Panc1 (cell line): ENCODE data around the gene KIAA1958. TPM values are rescaled to one million over a fixed set of nuclear protein-coding genes. Genes with fewer than 3 reads are reported as not detected.

Experiments
- ATAC-seq: fragments of 200-7000 bp; cut with Tn5 transposase; 2 replicates; pipeline ENCODE4 v1.9.1; 2020; ENCODE audit warnings: mild to moderate bottlenecking, moderate library complexity
- BruUV-seq: library from RNA; stranded (reverse); fragments of 400-500 nt; replicated peaks from 2 replicates; lab custom pipeline; 2021; lab: Mats Ljungman, UMichigan
- CTCF ChIA-PET: fragments of 300-600 bp; sonication (Branson Sonifier 250); formaldehyde crosslinking; loops from one replicate; lab custom pipeline; 2022; ENCODE audit warnings: antibody characterized with exemption; lab: Charles Lee
- POLR2A ChIA-PET: fragments of 300-600 bp; sonication (Branson Sonifier 250); formaldehyde crosslinking; loops from one replicate; lab custom pipeline; 2022; ENCODE audit warnings: antibody characterized with exemption; lab: Charles Lee
- DNase-seq: peaks from one replicate; pipeline ENCODE4 v3.0.0-alpha.2; 2010; ENCODE audit warnings: low read depth, low spot score
- H3K27ac ChIP-seq: 2 replicates; pipeline ENCODE4 v1.5.1; 2011; ENCODE audit warnings: mild to moderate bottlenecking, low read length, inconsistent platforms
- H3K27me3 ChIP-seq: fragments of 200-500 bp; sonication (Bioruptor generic); 2 replicates; pipeline ENCODE4 v1.6.0; 2014; ENCODE audit warnings: low read length, inconsistent platforms; ENCODE audit not compliant: control insufficient read depth, insufficient read depth
- H3K36me3 ChIP-seq: fragments of 200-500 bp; sonication (Bioruptor generic); 2 replicates; pipeline ENCODE4 v1.5.1; 2014; ENCODE audit warnings: inconsistent platforms, mild to moderate bottlenecking, low read length, moderate library complexity; ENCODE audit not compliant: control insufficient read depth, insufficient read depth
- H3K4me1 ChIP-seq: 2 replicates; pipeline ENCODE4 v1.5.1; 2011; ENCODE audit warnings: inconsistent platforms, mild to moderate bottlenecking, low read length, moderate library complexity; ENCODE audit not compliant: control insufficient read depth, insufficient read depth
- H3K4me3 ChIP-seq, 2 experiments: 2 replicates each; pipeline ENCODE4 v1.5.1; 2011 to 2012; ENCODE audit warnings: low read depth in 2 of 2, low read length in 2 of 2, mild to moderate bottlenecking in 2 of 2, inconsistent platforms in 1 of 2, moderate library complexity in 1 of 2
- H3K9me3 ChIP-seq: fragments of 200-500 bp; sonication (Bioruptor generic); 2 replicates; pipeline ENCODE4 v1.5.1; 2014; ENCODE audit warnings: low read depth, mild to moderate bottlenecking, inconsistent platforms, low read length, moderate library complexity; ENCODE audit not compliant: control insufficient read depth, insufficient read depth
- CTCF ChIP-seq: fragments of 450-650 bp; IDR thresholded peaks from 2 replicates; pipeline ENCODE4 v1.5.1; 2017; ENCODE audit warnings: mild to moderate bottlenecking
- POLR2AphosphoS5 ChIP-seq: IDR thresholded peaks from 2 replicates; pipeline ENCODE4 v1.6.1; 2012; ENCODE audit warnings: mild to moderate bottlenecking, low read depth, low read length, moderate library complexity
- REST ChIP-seq, 2 experiments: IDR thresholded peaks; 2 replicates each; pipeline ENCODE4 v1.6.1; 2011 to 2012; ENCODE audit warnings: low read depth in 2 of 2, control low read depth in 1 of 2, low read length in 1 of 2, mild to moderate bottlenecking in 1 of 2, moderate library complexity in 1 of 2; ENCODE audit not compliant: insufficient read depth in 1 of 2
- SIN3A ChIP-seq: IDR thresholded peaks from 2 replicates; pipeline ENCODE4 v1.6.1; 2012; ENCODE audit warnings: low read depth, mild to moderate bottlenecking, low read length, moderate library complexity, borderline replicate concordance; ENCODE audit not compliant: insufficient read depth
- TCF7L2 ChIP-seq: IDR thresholded peaks from 2 replicates; pipeline ENCODE4 v1.6.1; 2011; ENCODE audit warnings: mild to moderate bottlenecking, low read depth, low read length, inconsistent platforms
- in situ Hi-C: cut with HindIII; loops from 2 replicates; pipeline ENCODE4 v1.10.0; 2016; ENCODE audit warnings: low sequenced_read_pairs, low pct_unique_long_range_greater_than_20kb
- intact Hi-C: fragments of 100-400 bp; cut with micrococcal nuclease; formaldehyde crosslinking; loops from one replicate; pipeline ENCODE4 v1.10.0; 2022; ENCODE audit not compliant: unreplicated experiment
- total RNA-seq: library from RNA; stranded (reverse); gene quantifications from one replicate; pipeline ENCODE4 v1.2.1, GENCODE V29; 2021; ENCODE audit not compliant: unreplicated experiment

KIAA1958 gene
- total RNA-seq, 1 experiment from 2014 or later, result 10.4 TPM

- Histone ChIP-seq H3K36me3 (no peaks in the 10 kb centered on the region; the same call in 1 of the 2 replicates), H3K27me3 (no peaks in the 10 kb centered on the region), H3K4me3 (no peak overlapping the region), H3K9me3 (no peaks in the 10 kb centered on the region), H3K4me1 (peaks cover 9% of the 10 kb centered on the region; the same call in 1 of the 2 replicates), H3K27ac (no peak overlapping the region)
- TF ChIP-seq CTCF (no peak), SIN3A (no peak), POLR2AphosphoS5 (no peak), REST (IDR thresholded peaks at IDR 0.05; ENCODE audit: insufficient read depth in 1 of 2, low read depth in 2 of 2, low read length in 1 of 2) (no peak), TCF7L2 (no peak)
- ChIA-PET POLR2A (no interaction called here), CTCF (no interaction called here)
- no TSS peak for BruUV-seq
- intact Hi-C loops, result loop anchor here (10.0 kb wide), 2 partner anchors 220 to 310 kb away; no protein-coding TSS in a partner anchor
- no peak for ATAC-seq
- no peak for DNase-seq
- in situ Hi-C loops, result no loop called here
These were observed 2.0 kb upstream of the KIAA1958 start for GRCh38 chr9:112484607-112485006.

GRCh38 chr9:112485574-112485973, 1.1 kb upstream of the KIAA1958 start:
- ChIA-PET CTCF (interaction anchor here (0.5 kb wide), 1 partner anchor 223 kb away, joined by 4 read pairs; no protein-coding TSS in a partner anchor), POLR2A (no interaction called here)
- Histone ChIP-seq H3K9me3 (no peaks in the 10 kb centered on the region), H3K4me3 (peak overlapping the region; percentile 75 to 89), H3K4me1 (peaks cover 16% of the 10 kb centered on the region; the same call in 1 of the 2 replicates), H3K27ac (peak overlapping the region; percentile 88), H3K27me3 (no peaks in the 10 kb centered on the region), H3K36me3 (no peaks in the 10 kb centered on the region; the same call in 1 of the 2 replicates)
- TSS peak; percentile 76 for BruUV-seq
- intact Hi-C loops, result loop anchor here (10.0 kb wide), 2 partner anchors 219 to 309 kb away; no protein-coding TSS in a partner anchor
- in situ Hi-C loops, result no loop called here
- DNase-seq (no peak), ATAC-seq (no peak)
- TF ChIP-seq TCF7L2 (no peak), CTCF (no peak), POLR2AphosphoS5 (no peak), REST (IDR thresholded peaks at IDR 0.05; ENCODE audit: insufficient read depth in 1 of 2, low read depth in 2 of 2, low read length in 1 of 2) (no peak), SIN3A (no peak)
